HepG2 (cell line): Measurements from ENCODE around the gene TUBB3.

Experiments used
- ZBTB21 ChIP-seq: sonication (generic); formaldehyde crosslinking; IDR thresholded peaks from 2 replicates; pipeline ENCODE4 v1.4.0; 2020; ENCODE audit warnings: missing genetic modification reagents
- ZBTB7A ChIP-seq: sonication (generic); formaldehyde crosslinking; IDR thresholded peaks from 2 replicates; pipeline ENCODE4 v1.8.0; 2022; ENCODE audit warnings: mild to moderate bottlenecking, missing genetic modification reagents
- ZNF530 ChIP-seq: sonication (generic); formaldehyde crosslinking; IDR thresholded peaks from 2 replicates; pipeline ENCODE4 v1.5.0; 2020; ENCODE audit warnings: low read depth, mild to moderate bottlenecking, missing genetic modification reagents
- TF ChIP-seq, protein P1 (sequence below): IDR thresholded peaks from 2 replicates; pipeline ENCODE4 v1.6.1; 2012; ENCODE audit warnings: inconsistent platforms
- TF ChIP-seq, protein P2 (sequence below): sonication (generic); formaldehyde crosslinking; IDR thresholded peaks from 2 replicates; pipeline ENCODE4 v1.5.0; 2020; ENCODE audit warnings: mild to moderate bottlenecking, missing genetic modification reagents, moderate library complexity
- TF ChIP-seq, protein P3 (sequence below): sonication (generic); formaldehyde crosslinking; IDR thresholded peaks from 2 replicates; pipeline ENCODE4 v1.5.0; 2020; ENCODE audit warnings: mild to moderate bottlenecking, missing genetic modification reagents, borderline replicate concordance
- TF ChIP-seq, protein P4 (sequence below): sonication (generic); formaldehyde crosslinking; IDR thresholded peaks from 2 replicates; pipeline ENCODE4 v1.8.0; 2022; ENCODE audit warnings: low read depth, missing genetic modification reagents

DNA sequence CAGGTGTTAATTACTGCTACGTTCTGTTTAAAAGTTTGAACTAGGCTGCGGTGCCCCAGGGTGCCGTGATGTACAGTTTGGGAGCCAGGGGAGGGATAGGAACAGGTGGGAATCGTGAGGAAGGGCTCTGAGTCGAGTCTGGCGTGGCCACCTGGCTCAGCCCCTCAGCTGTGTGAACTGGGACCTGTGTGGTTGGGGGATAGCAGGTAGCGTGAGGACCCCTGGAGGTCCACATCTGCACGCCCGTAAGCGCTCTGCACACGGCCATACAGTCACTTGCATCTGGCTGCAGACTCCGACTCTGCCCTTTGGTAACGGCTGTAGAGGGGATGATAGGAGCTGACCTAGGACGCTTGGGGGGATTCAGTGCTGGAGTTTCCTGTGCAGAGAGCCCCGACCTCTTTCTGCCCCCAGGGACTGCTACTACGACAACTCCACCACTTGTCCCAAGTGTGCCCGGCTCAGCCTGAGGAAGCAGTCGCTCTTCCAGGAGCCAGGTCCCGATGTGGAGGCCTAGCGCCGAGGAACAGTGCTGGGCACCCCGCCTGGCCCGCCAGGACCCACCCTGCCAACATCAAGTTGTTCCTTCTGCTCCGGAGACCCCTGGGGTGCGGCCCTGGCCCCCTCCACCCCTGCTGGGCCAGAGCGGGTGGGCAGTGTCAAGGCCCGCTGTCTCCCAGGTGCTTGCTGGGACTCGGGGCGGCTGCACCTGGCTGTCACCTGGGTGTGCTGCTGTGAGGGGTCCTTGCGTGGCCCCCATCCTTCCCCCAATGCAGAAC lies 42.5 kb downstream of the TUBB3 start:
- TF ChIP-seq, protein P1, sequence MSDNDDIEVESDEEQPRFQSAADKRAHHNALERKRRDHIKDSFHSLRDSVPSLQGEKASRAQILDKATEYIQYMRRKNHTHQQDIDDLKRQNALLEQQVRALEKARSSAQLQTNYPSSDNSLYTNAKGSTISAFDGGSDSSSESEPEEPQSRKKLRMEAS = no peak
- TF ChIP-seq, protein P2, sequence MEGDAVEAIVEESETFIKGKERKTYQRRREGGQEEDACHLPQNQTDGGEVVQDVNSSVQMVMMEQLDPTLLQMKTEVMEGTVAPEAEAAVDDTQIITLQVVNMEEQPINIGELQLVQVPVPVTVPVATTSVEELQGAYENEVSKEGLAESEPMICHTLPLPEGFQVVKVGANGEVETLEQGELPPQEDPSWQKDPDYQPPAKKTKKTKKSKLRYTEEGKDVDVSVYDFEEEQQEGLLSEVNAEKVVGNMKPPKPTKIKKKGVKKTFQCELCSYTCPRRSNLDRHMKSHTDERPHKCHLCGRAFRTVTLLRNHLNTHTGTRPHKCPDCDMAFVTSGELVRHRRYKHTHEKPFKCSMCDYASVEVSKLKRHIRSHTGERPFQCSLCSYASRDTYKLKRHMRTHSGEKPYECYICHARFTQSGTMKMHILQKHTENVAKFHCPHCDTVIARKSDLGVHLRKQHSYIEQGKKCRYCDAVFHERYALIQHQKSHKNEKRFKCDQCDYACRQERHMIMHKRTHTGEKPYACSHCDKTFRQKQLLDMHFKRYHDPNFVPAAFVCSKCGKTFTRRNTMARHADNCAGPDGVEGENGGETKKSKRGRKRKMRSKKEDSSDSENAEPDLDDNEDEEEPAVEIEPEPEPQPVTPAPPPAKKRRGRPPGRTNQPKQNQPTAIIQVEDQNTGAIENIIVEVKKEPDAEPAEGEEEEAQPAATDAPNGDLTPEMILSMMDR (CRISPR knock-in tag) = no peak
- TF ChIP-seq ZNF530 (CRISPR knock-in tag) = no peak
- TF ChIP-seq ZBTB7A (CRISPR knock-in tag) = no peak
- TF ChIP-seq ZBTB21 (CRISPR knock-in tag) = no peak
- TF ChIP-seq, protein P3, sequence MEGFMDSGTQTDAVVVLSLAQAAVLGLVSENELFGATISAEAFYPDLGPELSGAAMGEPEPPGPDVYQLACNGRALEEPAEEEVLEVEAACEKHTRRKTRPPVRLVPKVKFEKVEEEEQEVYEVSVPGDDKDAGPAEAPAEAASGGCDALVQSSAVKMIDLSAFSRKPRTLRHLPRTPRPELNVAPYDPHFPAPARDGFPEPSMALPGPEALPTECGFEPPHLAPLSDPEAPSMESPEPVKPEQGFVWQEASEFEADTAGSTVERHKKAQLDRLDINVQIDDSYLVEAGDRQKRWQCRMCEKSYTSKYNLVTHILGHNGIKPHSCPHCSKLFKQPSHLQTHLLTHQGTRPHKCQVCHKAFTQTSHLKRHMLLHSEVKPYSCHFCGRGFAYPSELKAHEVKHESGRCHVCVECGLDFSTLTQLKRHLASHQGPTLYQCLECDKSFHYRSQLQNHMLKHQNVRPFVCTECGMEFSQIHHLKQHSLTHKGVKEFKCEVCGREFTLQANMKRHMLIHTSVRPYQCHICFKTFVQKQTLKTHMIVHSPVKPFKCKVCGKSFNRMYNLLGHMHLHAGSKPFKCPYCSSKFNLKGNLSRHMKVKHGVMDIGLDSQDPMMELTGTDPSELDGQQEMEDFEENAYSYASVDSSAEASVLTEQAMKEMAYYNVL (CRISPR knock-in tag) = no peak
- TF ChIP-seq, protein P4, sequence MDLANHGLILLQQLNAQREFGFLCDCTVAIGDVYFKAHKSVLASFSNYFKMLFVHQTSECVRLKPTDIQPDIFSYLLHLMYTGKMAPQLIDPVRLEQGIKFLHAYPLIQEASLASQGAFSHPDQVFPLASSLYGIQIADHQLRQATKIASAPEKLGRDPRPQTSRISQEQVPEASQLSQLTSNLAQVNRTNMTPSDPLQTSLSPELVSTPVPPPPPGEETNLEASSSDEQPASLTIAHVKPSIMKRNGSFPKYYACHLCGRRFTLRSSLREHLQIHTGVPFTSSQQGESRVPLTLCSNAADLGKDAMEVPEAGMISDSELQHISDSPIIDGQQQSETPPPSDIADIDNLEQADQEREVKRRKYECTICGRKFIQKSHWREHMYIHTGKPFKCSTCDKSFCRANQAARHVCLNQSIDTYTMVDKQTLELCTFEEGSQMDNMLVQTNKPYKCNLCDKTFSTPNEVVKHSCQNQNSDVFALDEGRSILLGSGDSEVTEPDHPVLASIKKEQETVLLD (CRISPR knock-in tag) = no peak
